ENCODE results near the gene ANXA2R.
A peak's percentile ranks its signal among the peaks of the same experiment; 100 is the strongest.
"Not testable (repeated sequence)": the region's sequence is repeated elsewhere in the genome, so short reads cannot be mapped to it uniquely, and the experiment has no call there.

The ANXA2R gene

GRCh38 chr5:43033841-43034590, 6.1 kb downstream of the ANXA2R start:
- DNase-seq (ENCODE audit: low read depth): no peak

GRCh38 chr5:43027054-43027785, 12.9 kb downstream of the ANXA2R start:
- no peak for DNase-seq (ENCODE audit: low read depth)

- not testable (repeated sequence) for DNase-seq (ENCODE audit: low read depth)
Observed at GRCh38 chr5:43025184-43025950, 14.8 kb downstream of the ANXA2R start.

- no peak for DNase-seq (ENCODE audit: low read depth)
Observed at GRCh38 chr5:43024217-43024616, 15.9 kb downstream of the ANXA2R start.

GRCh38 chr5:43021151-43021550, 19.0 kb downstream of the ANXA2R start:
- no peak for DNase-seq (ENCODE audit: low read depth)

- DNase-seq (ENCODE audit: low read depth): no peak
Observed at GRCh38 chr5:43020399-43020746, 19.7 kb downstream of the ANXA2R start.

GRCh38 chr5:43019614-43020398, 20.3 kb downstream of the ANXA2R start:
- DNase-seq (ENCODE audit: low read depth): peak; percentile 75

GRCh38 chr5:43019291-43019613, 20.9 kb downstream of the ANXA2R start:
- DNase-seq (ENCODE audit: low read depth): no peak

- DNase-seq (ENCODE audit: low read depth): no peak
Observed at GRCh38 chr5:43017428-43017815, 22.7 kb downstream of the ANXA2R start.

GRCh38 chr5:43016217-43016779, 23.8 kb downstream of the ANXA2R start:
- no peak for DNase-seq (ENCODE audit: low read depth)

- DNase-seq (ENCODE audit: low read depth): no peak
Observed at GRCh38 chr5:43014522-43014921, 25.6 kb downstream of the ANXA2R start.

GRCh38 chr5:43010935-43011315, 29.2 kb downstream of the ANXA2R start:
- DNase-seq (ENCODE audit: low read depth): no peak

- DNase-seq (ENCODE audit: low read depth): peak; percentile 89
Observed at GRCh38 chr5:43008363-43009153, 31.6 kb downstream of the ANXA2R start.

GRCh38 chr5:43007911-43008362, 32.2 kb downstream of the ANXA2R start:
- DNase-seq (ENCODE audit: low read depth): peak; percentile 64

GRCh38 chr5:43007246-43007910, 32.7 kb downstream of the ANXA2R start:
- peak; percentile 64 for DNase-seq (ENCODE audit: low read depth)

- DNase-seq (ENCODE audit: low read depth): no peak
Observed at GRCh38 chr5:43006424-43007202, 33.5 kb downstream of the ANXA2R start.

- DNase-seq (ENCODE audit: low read depth): no peak
Observed at GRCh38 chr5:43005031-43005430, 35.1 kb downstream of the ANXA2R start.

GRCh38 chr5:43001748-43002147, 38.4 kb downstream of the ANXA2R start:
- DNase-seq (ENCODE audit: low read depth): no peak

GRCh38 chr5:43000914-43001313, 39.2 kb downstream of the ANXA2R start:
- no peak for DNase-seq (ENCODE audit: low read depth)
